ES-I3 (cell line): ENCODE measurements around the gene TSC2.
A peak's percentile ranks its signal among the peaks of the same experiment; 100 is the strongest.

Experiments used
- H3K36me3 ChIP-seq: 2 replicates; pipeline ENCODE4 v1.6.1; 2013; ENCODE audit warnings: mild to moderate bottlenecking, low read length, control low read depth, moderate library complexity; ENCODE audit not compliant: insufficient read depth
- H3K4me1 ChIP-seq: 2 replicates; pipeline ENCODE4 v1.6.1; 2013; ENCODE audit warnings: mild to moderate bottlenecking, control low read depth, low read length; ENCODE audit not compliant: insufficient read depth
- H3K9ac ChIP-seq: 2 replicates; pipeline ENCODE4 v1.6.1; 2013; ENCODE audit warnings: low read depth, mild to moderate bottlenecking, low read length, moderate library complexity
- H3K9me3 ChIP-seq: 2 replicates; pipeline ENCODE4 v1.6.1; 2013; ENCODE audit warnings: mild to moderate bottlenecking, low read length, moderate library complexity; ENCODE audit not compliant: control insufficient read depth, insufficient read depth

TSC2 gene

DNA sequence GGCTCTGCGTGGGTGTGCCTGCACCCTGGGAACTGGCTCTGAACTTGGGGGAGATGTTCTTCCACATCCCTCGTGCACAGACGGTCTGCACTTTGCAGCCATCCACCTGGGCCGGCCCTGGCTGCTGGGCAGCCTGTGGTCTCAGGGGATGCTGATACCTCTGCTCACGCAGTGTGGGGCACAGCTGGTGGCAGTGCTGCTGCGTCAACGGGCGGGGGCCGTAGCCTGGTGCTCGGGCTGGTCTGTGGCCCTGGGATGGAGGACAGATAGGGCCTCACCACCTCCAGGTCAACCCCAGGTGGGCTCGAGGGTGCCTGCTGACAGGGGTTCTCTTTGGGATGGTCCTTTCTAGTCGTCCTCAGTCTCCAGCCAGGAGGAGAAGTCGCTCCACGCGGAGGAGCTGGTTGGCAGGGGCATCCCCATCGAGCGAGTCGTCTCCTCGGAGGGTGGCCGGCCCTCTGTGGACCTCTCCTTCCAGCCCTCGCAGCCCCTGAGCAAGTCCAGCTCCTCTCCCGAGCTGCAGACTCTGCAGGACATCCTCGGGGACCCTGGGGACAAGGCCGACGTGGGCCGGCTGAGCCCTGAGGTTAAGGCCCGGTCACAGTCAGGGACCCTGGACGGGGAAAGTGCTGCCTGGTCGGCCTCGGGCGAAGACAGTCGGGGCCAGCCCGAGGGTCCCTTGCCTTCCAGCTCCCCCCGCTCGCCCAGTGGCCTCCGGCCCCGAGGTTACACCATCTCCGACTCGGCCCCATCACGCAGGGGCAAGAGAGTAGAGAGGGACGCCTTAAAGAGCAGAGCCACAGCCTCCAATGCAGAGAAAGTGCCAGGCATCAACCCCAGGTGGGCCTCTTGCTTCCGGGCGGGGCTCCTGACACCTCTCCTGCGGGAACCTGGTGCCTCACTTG, 36.3 kb downstream of the TSC2 start:
- Histone ChIP-seq H3K9ac (no peak overlapping the region), H3K9me3 (no peaks in the 10 kb centered on the region), H3K36me3 (no peaks in the 10 kb centered on the region; the same call in 1 of the 2 replicates), H3K4me1 (no peaks in the 10 kb centered on the region)

GRCh38 chr16:2084895-2085625, 37.3 kb downstream of the TSC2 start:
- no peaks in the 10 kb centered on the region for H3K4me1 ChIP-seq
- no peaks in the 10 kb centered on the region for H3K9me3 ChIP-seq
- no peaks in the 10 kb centered on the region; the same call in 1 of the 2 replicates for H3K36me3 ChIP-seq
- H3K9ac ChIP-seq, result no peak overlapping the region

- Histone ChIP-seq H3K9ac (no peak overlapping the region), H3K36me3 (no peaks in the 10 kb centered on the region; the same call in 1 of the 2 replicates), H3K4me1 (no peaks in the 10 kb centered on the region), H3K9me3 (no peaks in the 10 kb centered on the region)
Observed at GRCh38 chr16:2085669-2086068, 37.9 kb downstream of the TSC2 start.

DNA sequence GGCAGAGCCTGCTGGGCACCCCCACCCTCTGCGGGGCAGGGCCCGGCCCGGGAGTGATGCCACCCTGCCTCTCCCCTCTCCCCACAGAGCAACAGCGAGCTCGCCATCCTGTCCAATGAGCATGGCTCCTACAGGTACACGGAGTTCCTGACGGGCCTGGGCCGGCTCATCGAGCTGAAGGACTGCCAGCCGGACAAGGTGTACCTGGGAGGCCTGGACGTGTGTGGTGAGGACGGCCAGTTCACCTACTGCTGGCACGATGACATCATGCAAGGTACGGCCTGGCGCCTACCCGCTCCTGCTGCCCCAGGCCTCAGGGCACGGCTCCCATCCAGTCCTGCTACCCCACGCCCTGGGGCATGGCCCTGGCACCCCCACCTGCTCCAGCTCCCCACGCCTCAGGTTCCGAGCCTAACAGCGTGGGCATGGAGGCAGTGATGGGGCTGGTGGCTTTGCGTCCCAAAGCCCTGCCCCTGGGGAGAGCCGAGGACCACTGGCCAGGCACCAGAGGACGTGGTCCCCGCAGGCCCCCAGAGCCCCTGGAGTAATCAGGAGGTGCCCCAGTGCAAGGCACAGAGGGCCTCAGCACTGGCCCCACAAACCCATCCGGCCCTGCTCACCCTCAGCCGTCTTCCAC, 38.4 kb downstream of the TSC2 start:
- Histone ChIP-seq H3K4me1 (no peaks in the 10 kb centered on the region), H3K9ac (no peak overlapping the region), H3K36me3 (no peaks in the 10 kb centered on the region; the same call in 1 of the 2 replicates), H3K9me3 (no peaks in the 10 kb centered on the region)

GRCh38 chr16:2086812-2087747, 39.3 kb downstream of the TSC2 start:
- H3K36me3 ChIP-seq, result no peaks in the 10 kb centered on the region; the same call in 1 of the 2 replicates

GRCh38 chr16:2087748-2088631, 40.2 kb downstream of the TSC2 start:
- H3K36me3 ChIP-seq, result no peaks in the 10 kb centered on the region; the same call in 1 of the 2 replicates
- no peaks in the 10 kb centered on the region; the same call in 1 of the 2 replicates for H3K4me1 ChIP-seq
- no peaks in the 10 kb centered on the region for H3K9me3 ChIP-seq
- H3K9ac ChIP-seq, result no peak overlapping the region

More at GRCh38 chr16:2086812-2087747, 39.3 kb downstream of the TSC2 start:
- Histone ChIP-seq H3K4me1 (no peaks in the 10 kb centered on the region; the same call in 1 of the 2 replicates), H3K9ac (no peak overlapping the region), H3K9me3 (no peaks in the 10 kb centered on the region)

GRCh38 chr16:2088759-2089358, 41.1 kb downstream of the TSC2 start:
- H3K9ac ChIP-seq, result no peak overlapping the region
- no peaks in the 10 kb centered on the region; the same call in 1 of the 2 replicates for H3K36me3 ChIP-seq
- no peaks in the 10 kb centered on the region; the same call in 1 of the 2 replicates for H3K4me1 ChIP-seq

DNA sequence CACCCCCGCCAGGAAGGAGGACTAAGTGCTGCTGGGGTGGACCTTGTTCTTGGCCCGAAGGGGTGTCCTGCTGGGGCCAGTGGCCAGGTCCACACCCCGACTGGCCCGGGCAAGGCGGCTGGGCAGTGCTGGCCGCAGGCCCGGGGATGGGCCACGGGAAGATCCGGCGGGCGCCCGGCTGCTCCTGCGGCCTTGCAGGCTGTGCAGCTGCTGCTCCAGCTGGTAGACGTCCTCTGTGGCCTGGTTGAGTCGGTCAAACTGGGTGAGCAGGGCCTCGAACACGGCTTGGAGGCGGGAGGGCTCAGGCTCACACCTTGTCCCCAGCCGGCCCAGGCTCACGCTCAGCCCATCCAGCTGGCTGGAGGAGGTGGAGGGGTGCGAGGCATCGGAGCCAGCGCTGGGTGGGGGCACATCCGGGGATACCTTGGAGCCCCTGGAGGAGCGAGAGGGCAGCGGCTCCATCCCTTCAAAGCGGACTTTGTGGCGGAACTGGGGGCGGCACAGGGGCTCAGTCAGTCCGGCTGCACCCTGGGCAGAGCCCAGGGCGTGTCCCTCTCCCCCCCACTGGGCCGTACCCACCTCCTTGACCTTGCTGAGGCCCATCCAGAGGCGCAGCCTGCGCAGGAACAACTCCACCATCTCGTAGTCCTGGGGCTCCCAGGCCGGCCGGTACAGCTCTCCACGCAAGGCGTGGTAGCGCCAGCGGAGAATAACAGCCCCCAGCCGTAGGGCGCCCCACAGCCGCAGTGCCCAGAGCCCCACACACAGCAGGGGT, 42.1 kb downstream of the TSC2 start:
- H3K4me1 ChIP-seq, result no peaks in the 10 kb centered on the region; the same call in 1 of the 2 replicates
- no peaks in the 10 kb centered on the region for H3K9me3 ChIP-seq
- no peaks in the 10 kb centered on the region; the same call in 1 of the 2 replicates for H3K36me3 ChIP-seq
- H3K9ac ChIP-seq, result no peak overlapping the region

More at GRCh38 chr16:2088759-2089358, 41.1 kb downstream of the TSC2 start:
- H3K9me3 ChIP-seq, result no peaks in the 10 kb centered on the region

DNA sequence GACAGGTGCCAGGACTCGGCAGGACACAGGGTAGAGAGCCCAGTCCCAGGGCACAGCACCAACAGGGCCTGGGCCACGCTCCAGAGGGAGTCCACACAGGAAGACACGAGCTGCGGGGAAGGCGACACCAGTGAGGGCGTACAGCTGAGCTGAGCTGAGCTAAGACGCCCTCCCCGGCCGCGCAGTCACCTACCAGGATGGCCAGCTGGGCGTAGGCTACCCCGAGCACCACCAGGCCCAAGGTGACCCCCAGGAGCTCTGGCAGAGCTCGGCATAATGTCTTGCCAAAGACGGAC, 42.6 kb downstream of the TSC2 start:
- no peak overlapping the region for H3K9ac ChIP-seq
- no peaks in the 10 kb centered on the region; the same call in 1 of the 2 replicates for H3K4me1 ChIP-seq
- no peaks in the 10 kb centered on the region; the same call in 1 of the 2 replicates for H3K36me3 ChIP-seq
- no peaks in the 10 kb centered on the region for H3K9me3 ChIP-seq

- no peaks in the 10 kb centered on the region for H3K9me3 ChIP-seq
- H3K4me1 ChIP-seq, result no peaks in the 10 kb centered on the region; the same call in 1 of the 2 replicates
- peak overlapping the region; percentile 37 for H3K9ac ChIP-seq
- H3K36me3 ChIP-seq, result peaks cover 2% of the 10 kb centered on the region
Observed at GRCh38 chr16:2090777-2091546, 43.2 kb downstream of the TSC2 start.

DNA sequence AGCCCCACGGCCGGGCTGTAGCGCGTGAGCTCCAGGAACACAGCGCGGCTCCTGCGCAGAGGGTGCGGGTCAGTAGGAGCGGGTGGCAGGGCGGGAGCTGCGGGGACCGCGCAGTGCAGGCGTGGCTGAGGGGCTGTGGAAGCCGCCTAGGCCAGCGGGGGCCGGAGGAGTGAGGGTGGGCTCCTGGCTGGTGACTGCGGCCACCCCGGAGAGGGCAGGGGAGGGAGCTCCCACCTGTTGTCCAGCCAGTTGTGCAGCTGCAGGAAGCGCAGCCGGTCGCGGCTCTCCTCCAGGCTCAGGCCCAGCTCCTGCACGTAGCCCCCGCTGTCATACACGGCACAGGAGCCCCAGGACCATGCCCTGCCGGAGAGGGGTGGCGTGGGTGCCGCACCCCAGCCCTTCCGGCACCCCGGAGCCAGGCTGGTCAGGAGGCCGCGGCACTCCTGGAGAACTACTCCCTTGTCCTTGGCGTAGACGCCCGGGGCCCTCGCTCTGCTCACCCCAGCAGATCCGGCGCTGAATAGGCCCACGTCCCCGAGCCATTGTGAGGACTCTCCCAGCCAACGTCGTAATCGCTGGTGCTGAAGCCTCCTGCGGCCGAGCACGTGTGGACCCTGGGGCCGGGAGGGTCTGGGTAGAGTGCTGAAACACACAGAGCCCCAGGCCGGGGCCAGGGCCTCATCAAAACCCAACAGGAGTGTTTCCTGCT, 43.9 kb downstream of the TSC2 start:
- H3K36me3 ChIP-seq, result peaks cover 3% of the 10 kb centered on the region
- H3K4me1 ChIP-seq, result no peaks in the 10 kb centered on the region; the same call in 1 of the 2 replicates
- no peaks in the 10 kb centered on the region for H3K9me3 ChIP-seq
- H3K9ac ChIP-seq, result peak overlapping the region; percentile 37
